Medulla oblongata (tissue), 1 donor: ENCODE results near the gene TRIM8.

Source experiments
- DNase-seq: peaks from one replicate; pipeline ENCODE4 v3.0.0-alpha.2; 2015; ENCODE audit errors: extremely low spot score

Gene TRIM8

DNA sequence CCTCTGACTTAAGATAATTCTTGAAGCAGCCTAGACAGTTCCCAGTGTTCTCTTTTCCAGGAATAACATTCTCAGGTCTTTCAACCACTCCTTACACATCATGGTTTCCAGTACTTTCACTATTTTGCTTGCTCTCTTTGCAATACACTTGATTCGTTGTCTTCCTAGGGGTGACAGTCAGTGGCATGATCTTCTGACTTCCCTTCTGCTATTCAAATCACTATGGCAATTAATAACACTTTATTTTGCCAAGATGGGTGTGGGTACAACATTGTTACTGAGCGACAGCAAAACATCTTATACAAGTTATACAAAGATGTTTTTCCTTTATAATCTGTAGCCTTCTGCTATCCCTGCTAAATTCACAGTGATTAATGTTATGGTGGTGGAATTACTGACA is 54.6 kb downstream of the TRIM8 start:
- no peak for DNase-seq

DNA sequence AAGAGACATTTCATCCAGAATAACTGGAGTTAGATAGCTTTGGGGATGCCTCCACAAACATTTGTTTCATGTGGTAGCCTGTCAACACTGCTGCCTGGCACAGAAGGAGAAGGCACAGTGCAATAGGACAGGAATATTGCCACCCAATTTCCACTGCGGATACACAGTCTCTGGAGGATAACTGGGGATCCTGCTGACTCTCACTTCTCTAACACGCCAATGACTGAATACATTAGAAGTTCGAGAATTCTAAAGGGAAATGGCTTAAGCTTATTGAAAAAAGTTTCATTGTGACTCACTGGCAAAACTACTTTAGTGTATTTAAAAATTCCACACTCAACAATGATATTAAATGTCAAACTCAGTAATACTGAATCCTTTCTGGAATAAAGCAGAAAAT is 57.0 kb downstream of the TRIM8 start:
- DNase-seq, result no peak

DNA sequence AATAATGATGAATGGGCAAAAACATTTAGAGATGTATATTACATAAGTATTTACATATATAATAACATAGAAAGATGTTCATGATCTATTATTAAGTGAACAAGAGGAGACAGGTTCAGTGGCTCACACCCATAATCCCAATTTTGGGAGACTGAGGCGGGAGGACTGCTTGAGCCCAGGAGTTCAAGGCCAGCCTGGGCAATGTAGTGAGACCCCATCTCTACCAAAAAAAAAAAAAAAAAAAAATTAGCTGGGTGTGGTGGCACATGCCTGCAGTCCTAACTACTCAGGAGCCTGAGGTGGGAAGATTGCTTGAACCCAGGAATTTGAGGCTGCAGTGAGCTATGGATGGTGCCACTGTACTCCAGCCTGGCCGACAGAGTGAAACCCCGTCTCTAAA is 57.5 kb downstream of the TRIM8 start:
- DNase-seq, result no peak

DNA sequence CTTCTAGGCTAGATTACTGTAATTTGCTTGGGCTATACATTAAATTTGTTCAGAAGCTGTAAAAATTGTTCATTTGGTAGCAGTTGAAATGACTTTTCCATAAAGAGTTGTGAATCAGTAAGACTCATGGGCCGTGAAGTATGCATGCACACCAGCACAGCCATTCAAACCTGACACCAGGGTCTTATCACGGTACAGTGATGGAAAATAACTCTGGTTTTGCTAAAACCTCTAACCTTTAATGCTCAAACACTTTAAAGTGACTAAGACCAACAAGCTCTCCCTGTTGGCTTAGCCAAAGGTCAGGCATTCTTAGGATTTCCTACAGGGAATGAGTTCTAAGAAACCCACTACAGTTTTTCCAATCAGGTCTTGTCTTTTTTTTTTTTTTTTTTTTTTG is 58.5 kb downstream of the TRIM8 start:
- DNase-seq, result no peak

DNA sequence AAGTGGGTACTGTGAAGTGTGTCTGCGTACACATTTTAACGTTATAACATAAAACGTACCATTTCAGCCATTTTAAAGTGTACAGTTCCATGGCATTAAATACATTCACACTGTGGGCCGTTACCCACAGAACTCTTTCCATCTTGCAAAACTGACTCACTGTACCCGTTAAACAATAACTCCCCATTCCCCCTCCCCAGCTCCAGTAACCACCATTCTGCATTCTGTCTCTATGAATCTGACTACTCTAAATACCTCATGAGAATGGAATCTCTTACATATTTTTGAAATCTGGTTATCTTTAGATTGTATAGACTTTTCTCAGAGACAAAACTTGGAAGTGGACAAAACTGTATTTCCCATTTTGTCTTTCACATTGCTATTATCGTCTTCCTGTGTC is 60.6 kb downstream of the TRIM8 start:
- no peak for DNase-seq

DNA sequence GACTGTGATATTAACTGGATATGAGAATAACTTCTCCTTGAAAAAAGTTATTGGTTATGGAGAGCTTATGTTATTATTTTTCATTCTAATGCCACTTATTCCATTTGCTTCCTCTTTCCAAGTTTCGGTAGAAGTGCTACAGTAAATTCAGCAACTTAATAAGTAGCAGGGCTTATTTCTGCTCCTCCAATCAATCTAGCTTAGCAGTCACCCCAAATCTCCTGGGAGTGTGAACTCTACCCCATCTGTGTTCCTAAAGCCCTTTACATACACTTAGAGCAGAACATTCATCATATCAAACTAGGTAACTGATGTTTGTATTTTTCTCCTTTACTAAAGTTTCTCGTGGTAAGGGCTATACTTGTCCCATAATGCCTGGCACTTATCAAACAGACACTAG is 61.3 kb downstream of the TRIM8 start:
- no peak for DNase-seq
